HEK293 (cell line): ENCODE data around the gene SLC6A3.

Experiments
- REST ChIP-seq: fragments of 450-650 bp; formaldehyde crosslinking; IDR thresholded peaks from 2 replicates; pipeline ENCODE4 v1.5.1; 2016; ENCODE audit warnings: missing biosample characterization, missing genetic modification characterization
- ZNF132 ChIP-seq: fragments of 450-650 bp; formaldehyde crosslinking; IDR thresholded peaks from 2 replicates; pipeline ENCODE4 v1.5.1; 2017; ENCODE audit warnings: missing biosample characterization, missing genetic modification characterization, borderline replicate concordance
- ZNF202 ChIP-seq: fragments of 450-650 bp; formaldehyde crosslinking; IDR thresholded peaks from 2 replicates; pipeline ENCODE4 v1.5.1; 2016; ENCODE audit warnings: missing biosample characterization, missing genetic modification characterization, borderline replicate concordance
- ZNF768 ChIP-seq: fragments of 450-650 bp; formaldehyde crosslinking; IDR thresholded peaks from 2 replicates; pipeline ENCODE4 v1.5.1; 2018; ENCODE audit warnings: missing biosample characterization, mild to moderate bottlenecking, missing genetic modification characterization
- ZSCAN4 ChIP-seq: fragments of 450-650 bp; formaldehyde crosslinking; IDR thresholded peaks from 2 replicates; pipeline ENCODE4 v1.5.1; 2017; ENCODE audit warnings: missing biosample characterization, missing genetic modification characterization

GRCh38 chr5:1390861-1391600 is 54.2 kb downstream of the SLC6A3 start:
- TF ChIP-seq REST (tag by site-specific recombination), result no peak
- no peak for TF ChIP-seq ZNF768 (tag by site-specific recombination)
- no peak for TF ChIP-seq ZNF132 (tag by site-specific recombination)
- TF ChIP-seq ZNF202 (tag by site-specific recombination), result no peak
- no peak for TF ChIP-seq ZSCAN4 (tag by site-specific recombination)
